Measurements from ENCODE around the gene TBC1D19.

GRCh38 chr4:26724534-26724933 lies 140.7 kb downstream of the TBC1D19 start:
- TF ChIP-seq CTCF (IDR thresholded peaks at IDR 0.05; ENCODE audit: low read depth, low read length) (no peak), POLR2A (IDR thresholded peaks at IDR 0.05; ENCODE audit: extremely low read depth, insufficient read length) (no peak)
